ENCODE measurements around the gene ABL2.
"Not testable (repeated sequence)": the region's sequence is repeated elsewhere in the genome, so short reads cannot be mapped to it uniquely, and the experiment has no call there.

- TF ChIP-seq POLR2AphosphoS5, POLR2A (IDR thresholded peaks at IDR 0.05; ENCODE audit: low read depth, low read length): not testable (repeated sequence)
Observed at GRCh38 chr1:179245426-179245825, 15.9 kb upstream of the ABL2 start.

Measured in GM12891 (cell line).